A549 treated with GW870086 at 1 μM for 4 hours (cell line): ENCODE measurements around the gene CLK4. TPM values are rescaled to one million over a fixed set of nuclear protein-coding genes. Genes with fewer than 3 reads are reported as not detected.

Experiments used
- total RNA-seq: library from RNA; stranded (reverse); fragments of 200-300 nt; extraction: Qiagen RNA extraction; gene quantifications from 5 replicates; pipeline ENCODE4 v1.2.3, GENCODE V29; 2022; ENCODE audit warnings: low read depth

Gene CLK4
- 7.1 to 9.7 TPM (median 7.6 TPM) in 5 replicates for total RNA-seq

DNA sequence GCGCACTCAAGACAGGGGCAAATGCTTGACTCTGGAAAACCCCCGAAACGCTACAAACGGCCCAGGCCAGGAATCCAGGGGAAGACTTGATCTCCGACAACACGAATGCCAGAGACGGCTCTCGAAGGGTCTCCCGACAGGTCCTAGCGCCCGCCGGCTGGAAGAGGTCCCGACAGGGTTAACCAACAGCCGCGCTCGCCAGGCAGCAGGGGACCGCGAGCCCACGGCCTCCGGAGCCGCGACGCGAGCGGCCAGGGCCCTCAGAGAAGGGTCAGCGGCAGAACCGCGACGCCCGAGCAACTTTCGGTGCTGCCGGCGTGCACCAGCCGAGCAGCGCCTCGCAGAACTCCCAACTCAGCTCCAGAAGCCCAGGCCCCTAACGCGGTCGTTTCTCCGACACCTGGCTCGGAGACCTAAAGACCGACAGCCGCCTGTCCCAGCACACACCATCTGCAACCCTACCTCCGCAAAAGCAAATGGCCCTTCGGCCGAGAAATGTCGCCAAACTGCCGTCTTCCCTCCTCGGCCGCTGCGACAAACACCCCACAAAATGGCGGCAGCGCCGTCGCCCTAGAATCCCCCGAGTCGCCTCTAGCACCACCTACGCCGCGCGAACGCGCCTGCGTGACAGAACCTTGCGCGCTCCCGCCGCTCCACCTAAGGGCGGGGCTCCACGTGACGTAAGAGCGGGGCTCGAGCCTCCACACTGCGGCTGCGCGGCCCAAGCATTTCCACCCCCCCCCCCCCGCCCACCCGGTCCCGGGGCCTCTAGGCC lies at the start of gene CLK4:
CLK4 (minus strand) TSS at position 567 of the 775 bp plus-strand sequence. CDS start 3,634 bp downstream, outside the sequence.

DNA sequence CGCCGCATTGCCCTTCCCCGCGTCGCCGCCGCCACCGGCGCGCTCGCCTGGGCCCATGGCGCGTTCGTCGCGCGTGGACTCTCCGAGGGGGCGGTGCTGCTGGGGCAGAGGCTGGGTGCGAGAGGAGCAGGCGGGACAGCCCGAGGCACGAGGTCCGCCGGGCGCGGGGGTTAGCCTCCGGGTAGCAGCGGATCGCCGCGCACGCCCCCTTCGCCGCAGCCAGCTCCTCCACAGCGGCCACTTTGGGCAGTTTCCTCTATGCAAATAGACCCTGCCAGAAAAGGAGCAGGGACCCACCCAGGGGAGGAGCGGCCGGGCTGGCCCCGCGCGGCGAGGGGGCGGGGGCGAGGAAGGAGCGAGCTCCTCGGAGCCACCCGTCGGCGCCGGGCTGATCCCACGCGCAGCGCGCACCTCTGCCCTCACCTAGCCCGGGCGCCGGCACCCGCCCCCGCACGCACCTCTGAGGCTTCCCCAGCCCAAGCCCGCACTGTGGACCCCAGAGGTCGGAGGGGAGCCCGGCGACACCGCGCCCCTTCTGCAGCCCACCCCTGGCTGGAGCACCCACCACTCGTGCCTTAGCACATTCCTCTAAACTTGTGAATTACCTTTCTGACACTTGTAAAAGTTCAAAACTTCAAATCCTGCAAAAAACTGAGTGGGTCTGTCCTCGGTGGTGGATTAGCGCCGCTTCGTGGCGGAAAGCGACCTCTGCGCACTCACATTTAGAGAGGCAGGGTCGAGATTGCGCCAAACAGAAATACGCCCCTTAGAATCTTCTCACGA lies 36.5 kb downstream of the CLK4 start, which contains the start of gene COL23A1:
COL23A1 (minus strand) TSS at position 253 of the 783 bp plus-strand sequence.

Other genes starting within 250 kb of the CLK4 start
- not detected in 5 replicates for gene COL23A1, start 36.7 kb downstream of the CLK4 start, total RNA-seq
- gene ZNF354A, start 103.6 kb upstream of the CLK4 start, total RNA-seq: 5.7 to 8.2 TPM (median 7.9 TPM) in 5 replicates
- gene ZNF354B, start 232.9 kb upstream of the CLK4 start, total RNA-seq: 3.2 to 5.4 TPM (median 5.0 TPM) in 5 replicates